Ascending aorta (tissue), 2 donors: ENCODE data around the gene ELOVL2. TPM values are rescaled to one million over a fixed set of nuclear protein-coding genes. Genes with fewer than 3 reads are reported as not detected.

Experiments
- DNase-seq, 2 donors: peaks; one replicate each; pipeline ENCODE4 v3.0.0-alpha.2; 2019; ENCODE audit warnings: low spot score in 2 of 2
- H3K27ac ChIP-seq, 2 donors: fragments of 200-600 bp; sonication (generic); one replicate each; pipeline ENCODE4 v1.5.1; 2016 to 2017; ENCODE audit warnings: mild to moderate bottlenecking in 1 of 2
- H3K27me3 ChIP-seq: fragments of 200-600 bp; sonication (generic); one replicate; pipeline ENCODE4 v1.5.1; 2017
- H3K36me3 ChIP-seq, 2 donors: fragments of 200-600 bp; sonication (generic); one replicate each; pipeline ENCODE4 v1.5.1; 2016
- H3K4me1 ChIP-seq, 2 donors: fragments of 200-600 bp; sonication (generic); one replicate each; pipeline ENCODE4 v1.5.1; 2016 to 2017; ENCODE audit warnings: mild to moderate bottlenecking in 1 of 2
- H3K4me3 ChIP-seq, 2 donors: fragments of 200-600 bp; sonication (generic); one replicate each; pipeline ENCODE4 v1.5.1; 2016 to 2017; ENCODE audit warnings: mild to moderate bottlenecking in 1 of 2
- H3K9me3 ChIP-seq, 2 donors: fragments of 200-600 bp; sonication (generic); one replicate each; pipeline ENCODE4 v1.5.1; 2016
- intact Hi-C: fragments of 100-400 bp; cut with DNase I; formaldehyde crosslinking; loops from one replicate; pipeline ENCODE4 v1.15.1; 2023
- total RNA-seq: library from RNA; depleted of rRNA; stranded (reverse); fragments of >200 nt; gene quantifications from one replicate; pipeline ENCODE4 v1.1.0, GENCODE V29; 2016
- TF ChIP-seq, protein P1 (sequence below), 3 experiments: fragments of 200-600 bp in 2 of 3; fragments of 450-650 bp in 1 of 3; sonication (generic) in 2 of 3; IDR thresholded peaks; one replicate each; pipeline ENCODE4 v1.5.1; 2016 to 2019; ENCODE audit warnings: antibody characterized with exemption in 3 of 3, mild to moderate bottlenecking in 1 of 3, moderate library complexity in 1 of 3

ELOVL2 gene
- total RNA-seq, 1 donor from 2014 or later: 0.11 TPM

DNA sequence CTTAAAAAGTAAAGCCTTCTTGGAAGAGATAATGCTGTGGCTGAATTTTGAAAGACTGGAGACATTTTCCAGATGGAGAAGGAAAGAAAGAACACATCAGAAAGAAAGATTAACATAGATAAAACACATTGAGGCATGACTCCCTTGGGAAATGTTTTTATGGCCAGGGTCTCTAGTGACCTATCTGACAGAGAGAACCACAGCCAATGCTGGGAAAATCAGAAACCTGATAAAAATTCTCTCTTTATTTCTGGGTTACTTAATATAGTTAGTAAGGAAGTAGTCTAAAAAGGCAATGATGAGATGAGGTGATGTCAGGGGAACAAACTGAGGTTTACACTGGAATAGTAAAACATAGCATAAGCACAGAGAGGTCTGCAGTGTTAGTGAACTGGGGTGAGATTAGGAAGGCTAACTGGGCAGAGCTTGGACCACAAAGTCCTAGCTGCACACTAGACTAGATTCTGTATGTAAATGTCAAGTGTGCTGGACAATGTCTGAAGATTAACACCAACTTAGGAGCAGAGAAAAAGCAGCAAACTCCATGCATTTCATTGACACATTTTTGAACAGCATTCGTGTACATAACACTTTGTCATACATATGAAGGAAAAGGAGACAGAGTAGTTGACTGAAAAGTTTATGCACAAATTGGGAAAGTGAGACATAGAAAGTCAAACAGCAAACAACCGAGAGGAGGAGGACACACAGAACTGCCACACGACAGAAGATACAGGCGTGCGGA is 31.0 kb downstream of the ELOVL2 start:
- no peaks in the 10 kb centered on the region for H3K36me3 ChIP-seq
- no peaks in the 10 kb centered on the region for H3K9me3 ChIP-seq
- intact Hi-C loops: no loop called here
- no peaks in the 10 kb centered on the region for H3K27me3 ChIP-seq
- no peak for DNase-seq
- TF ChIP-seq, protein P1, sequence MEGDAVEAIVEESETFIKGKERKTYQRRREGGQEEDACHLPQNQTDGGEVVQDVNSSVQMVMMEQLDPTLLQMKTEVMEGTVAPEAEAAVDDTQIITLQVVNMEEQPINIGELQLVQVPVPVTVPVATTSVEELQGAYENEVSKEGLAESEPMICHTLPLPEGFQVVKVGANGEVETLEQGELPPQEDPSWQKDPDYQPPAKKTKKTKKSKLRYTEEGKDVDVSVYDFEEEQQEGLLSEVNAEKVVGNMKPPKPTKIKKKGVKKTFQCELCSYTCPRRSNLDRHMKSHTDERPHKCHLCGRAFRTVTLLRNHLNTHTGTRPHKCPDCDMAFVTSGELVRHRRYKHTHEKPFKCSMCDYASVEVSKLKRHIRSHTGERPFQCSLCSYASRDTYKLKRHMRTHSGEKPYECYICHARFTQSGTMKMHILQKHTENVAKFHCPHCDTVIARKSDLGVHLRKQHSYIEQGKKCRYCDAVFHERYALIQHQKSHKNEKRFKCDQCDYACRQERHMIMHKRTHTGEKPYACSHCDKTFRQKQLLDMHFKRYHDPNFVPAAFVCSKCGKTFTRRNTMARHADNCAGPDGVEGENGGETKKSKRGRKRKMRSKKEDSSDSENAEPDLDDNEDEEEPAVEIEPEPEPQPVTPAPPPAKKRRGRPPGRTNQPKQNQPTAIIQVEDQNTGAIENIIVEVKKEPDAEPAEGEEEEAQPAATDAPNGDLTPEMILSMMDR (IDR thresholded peaks at IDR 0.05): no peak
- H3K4me1 ChIP-seq: no peaks in the 10 kb centered on the region
- no peak overlapping the region for H3K4me3 ChIP-seq
- H3K27ac ChIP-seq: no peak overlapping the region

DNA sequence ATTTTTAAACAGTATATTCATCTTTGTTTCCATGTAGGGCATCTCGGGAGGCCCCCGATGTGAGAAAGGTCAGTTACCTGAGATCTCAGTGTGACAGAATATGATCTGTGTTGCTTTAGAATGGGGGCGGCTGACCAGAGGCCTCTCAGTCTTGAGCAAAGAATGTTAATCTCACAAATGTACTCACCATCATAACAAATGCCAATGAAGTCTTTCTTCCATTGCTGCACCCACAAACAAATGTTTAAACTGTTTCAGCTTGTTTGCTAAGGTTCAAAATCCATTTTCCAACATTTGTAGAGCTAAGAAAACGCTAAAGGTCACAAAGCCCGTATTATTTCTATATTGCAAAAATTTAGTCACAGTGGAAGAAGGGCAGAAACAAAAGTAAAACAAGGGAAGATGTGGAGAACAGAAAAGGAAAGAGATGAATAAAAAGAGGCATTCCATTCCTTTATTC is 31.8 kb downstream of the ELOVL2 start:
- intact Hi-C loops: no loop called here
- no peak overlapping the region for H3K4me3 ChIP-seq
- no peaks in the 10 kb centered on the region for H3K36me3 ChIP-seq
- H3K27ac ChIP-seq: no peak overlapping the region
- H3K27me3 ChIP-seq: no peaks in the 10 kb centered on the region
- H3K4me1 ChIP-seq: no peaks in the 10 kb centered on the region
- no peak for DNase-seq
- TF ChIP-seq, protein P1 (IDR thresholded peaks at IDR 0.05): no peak
- H3K9me3 ChIP-seq: no peaks in the 10 kb centered on the region

DNA sequence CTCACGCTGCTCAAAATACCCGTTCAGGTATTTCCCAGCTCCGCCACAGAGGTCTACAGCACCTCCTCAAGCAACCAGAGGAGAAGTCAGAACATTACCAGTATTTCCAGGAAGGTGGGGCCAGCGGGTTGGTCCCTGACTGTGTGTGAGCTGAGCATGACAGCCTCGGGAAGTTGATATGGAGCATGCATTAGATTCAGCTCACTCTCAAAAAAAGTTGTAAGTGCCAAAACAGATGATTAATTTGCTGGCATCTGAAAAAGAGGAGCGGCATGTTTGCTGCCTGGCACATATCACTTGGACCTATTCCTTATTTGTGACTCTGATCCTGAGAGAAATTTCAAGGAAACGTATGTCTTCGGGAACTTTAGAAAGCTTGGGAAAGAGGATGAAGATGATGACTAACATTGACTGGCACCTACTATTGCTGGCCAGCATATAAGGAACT is 32.3 kb downstream of the ELOVL2 start:
- no peak for DNase-seq
- TF ChIP-seq, protein P1 (IDR thresholded peaks at IDR 0.05): no peak
- intact Hi-C loops: no loop called here
- no peaks in the 10 kb centered on the region for H3K27me3 ChIP-seq
- H3K9me3 ChIP-seq: no peaks in the 10 kb centered on the region
- no peak overlapping the region for H3K4me3 ChIP-seq
- H3K4me1 ChIP-seq: no peaks in the 10 kb centered on the region
- H3K27ac ChIP-seq: no peak overlapping the region
- H3K36me3 ChIP-seq: no peaks in the 10 kb centered on the region

DNA sequence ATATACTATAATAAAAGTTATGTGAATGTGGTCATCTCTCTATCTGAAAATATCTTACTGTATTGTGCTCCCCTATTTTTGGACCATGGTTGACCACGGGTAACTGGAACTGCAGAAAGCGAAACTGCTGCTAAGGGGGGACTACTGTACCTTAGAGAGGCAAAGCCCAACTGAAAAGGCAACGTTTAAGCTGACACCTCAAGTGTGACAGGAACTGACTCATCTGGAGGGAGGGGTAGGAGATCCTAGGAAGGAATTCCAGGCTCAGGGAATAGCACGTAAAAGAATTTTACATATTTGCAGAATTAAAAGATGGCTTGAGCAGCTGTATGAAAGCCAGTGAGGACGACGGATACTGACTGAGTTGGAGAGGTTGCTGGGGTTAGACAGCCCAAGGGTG is 34.8 kb downstream of the ELOVL2 start:
- H3K27me3 ChIP-seq: no peaks in the 10 kb centered on the region
- H3K4me3 ChIP-seq: no peak overlapping the region
- no peaks in the 10 kb centered on the region for H3K4me1 ChIP-seq
- intact Hi-C loops: no loop called here
- no peak overlapping the region for H3K27ac ChIP-seq
- no peaks in the 10 kb centered on the region for H3K36me3 ChIP-seq
- TF ChIP-seq, protein P1 (IDR thresholded peaks at IDR 0.05): no peak
- no peaks in the 10 kb centered on the region for H3K9me3 ChIP-seq
- no peak for DNase-seq

DNA sequence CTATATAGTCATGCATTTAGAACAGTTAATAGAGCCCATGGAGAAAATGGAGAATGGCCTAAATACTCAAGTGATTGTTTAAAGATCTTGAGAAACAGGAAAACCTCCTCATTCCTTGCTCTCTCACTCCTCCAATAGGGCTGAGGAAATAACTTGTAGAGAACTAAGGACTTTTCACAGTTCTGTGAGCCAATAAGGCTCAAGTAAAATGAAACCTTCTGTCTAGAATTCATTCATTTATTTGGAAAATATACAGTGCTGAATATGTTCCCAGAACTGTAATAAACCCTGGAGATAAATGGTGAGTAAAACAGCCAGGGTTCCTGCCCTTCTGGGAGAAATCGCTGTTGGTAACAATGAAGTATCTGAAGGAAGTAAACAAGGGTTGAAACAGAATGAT is 35.3 kb downstream of the ELOVL2 start:
- Histone ChIP-seq H3K4me1 (no peaks in the 10 kb centered on the region), H3K27me3 (no peaks in the 10 kb centered on the region), H3K4me3 (no peak overlapping the region), H3K27ac (no peak overlapping the region), H3K9me3 (no peaks in the 10 kb centered on the region), H3K36me3 (no peaks in the 10 kb centered on the region)
- DNase-seq: no peak
- intact Hi-C loops: no loop called here
- TF ChIP-seq, protein P1 (IDR thresholded peaks at IDR 0.05): no peak
